Smooth muscle cell (in vitro differentiated cells): ENCODE data around the gene LIME1. TPM values are rescaled to one million over a fixed set of nuclear protein-coding genes. Genes with fewer than 3 reads are reported as not detected.

Source experiments
- DNase-seq: peaks from one replicate; lab custom pipeline; 2025; ENCODE audit not compliant: unreplicated experiment; lab: John Stamatoyannopoulos, UW
- H2AFZ ChIP-seq: fragments of 200-600 bp; sonication (generic); 2 replicates; pipeline ENCODE4 v1.6.0; 2016; ENCODE audit warnings: antibody characterized with exemption, low read depth, mild to moderate bottlenecking
- H3F3A ChIP-seq: fragments of 200-600 bp; sonication (generic); 2 replicates; pipeline ENCODE4 v1.6.0; 2017; ENCODE audit warnings: antibody characterized with exemption, low read depth
- H3K27ac ChIP-seq: fragments of 200-600 bp; sonication (generic); 2 replicates; pipeline ENCODE4 v1.5.1; 2016; ENCODE audit warnings: low read depth, mild to moderate bottlenecking
- H3K27me3 ChIP-seq: fragments of 200-600 bp; sonication (generic); 2 replicates; pipeline ENCODE4 v1.6.1; 2016; ENCODE audit warnings: low read depth, mild to moderate bottlenecking
- H3K36me3 ChIP-seq: fragments of 200-600 bp; sonication (generic); 2 replicates; pipeline ENCODE4 v1.5.1; 2016; ENCODE audit warnings: low read depth
- H3K4me1 ChIP-seq: fragments of 200-600 bp; sonication (generic); 2 replicates; pipeline ENCODE4 v1.5.1; 2016; ENCODE audit warnings: low read depth
- H3K4me2 ChIP-seq: fragments of 200-600 bp; sonication (generic); 2 replicates; pipeline ENCODE4 v1.6.0; 2016; ENCODE audit warnings: mild to moderate bottlenecking
- H3K4me3 ChIP-seq: fragments of 200-600 bp; sonication (generic); 2 replicates; pipeline ENCODE4 v1.5.1; 2016; ENCODE audit warnings: mild to moderate bottlenecking
- H3K79me2 ChIP-seq: fragments of 200-600 bp; sonication (generic); 2 replicates; pipeline ENCODE4 v1.6.0; 2016; ENCODE audit warnings: low read depth, mild to moderate bottlenecking
- H3K9ac ChIP-seq: fragments of 200-600 bp; sonication (generic); 2 replicates; pipeline ENCODE4 v1.6.0; 2016; ENCODE audit warnings: low read depth
- H3K9me3 ChIP-seq: fragments of 200-600 bp; sonication (generic); replicated peaks from 2 replicates; pipeline ENCODE4 v1.5.1; 2016; ENCODE audit warnings: low read depth
- H4K20me1 ChIP-seq: fragments of 200-600 bp; sonication (generic); 2 replicates; pipeline ENCODE4 v1.6.0; 2016; ENCODE audit warnings: low read depth
- WGBS: methylation state at CpG from one replicate; pipeline ENCODE4 v1.1.7; 2016; ENCODE audit warnings: low lambda C conversion rate; 5-methylcytosine and 5-hydroxymethylcytosine counted together
- polyA plus RNA-seq: library from polyadenylated mRNA; unstranded; fragments of >200 nt; fragmentation: Nextera tagmentation; extraction: Ambion mirVana; gene quantifications from 2 replicates; pipeline ENCODE4 v1.2.1, GENCODE V29; 2016
- total RNA-seq: library from RNA; depleted of rRNA; stranded (reverse); fragments of >200 nt; gene quantifications from 2 replicates; pipeline ENCODE4 v1.2.3, GENCODE V29; 2014
- TF ChIP-seq, protein P1 (sequence below): fragments of 200-600 bp; sonication (generic); IDR thresholded peaks from 2 replicates; pipeline ENCODE4 v1.5.1; 2017; ENCODE audit warnings: borderline replicate concordance, mild to moderate bottlenecking, antibody characterized with exemption; ENCODE audit not compliant: insufficient read depth, poor library complexity, severe bottlenecking

LIME1 gene
- total and polyA plus RNA-seq, 2 experiments from 2014 or later: 6.9 to 7.2 TPM

DNA sequence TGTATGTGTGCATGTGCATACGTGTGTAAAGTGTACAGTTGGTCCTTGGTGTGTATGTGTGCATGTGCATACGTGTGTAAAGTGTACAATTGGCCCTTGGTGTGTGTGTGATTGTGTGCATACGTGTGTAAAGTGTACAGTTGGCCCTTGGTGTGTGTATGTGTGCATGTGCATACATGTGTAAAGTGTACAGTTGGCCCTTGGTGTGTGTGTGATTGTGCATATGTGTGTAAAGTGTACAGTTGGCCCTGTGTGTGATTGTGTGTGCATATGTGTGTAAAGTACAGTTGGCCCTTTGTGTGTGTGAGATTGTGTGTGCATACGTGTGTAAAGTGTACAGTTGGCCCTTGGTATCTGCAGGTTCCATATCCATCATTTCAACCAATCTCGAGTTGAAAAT, 5.1 kb upstream of the LIME1 start:
- Histone ChIP-seq H3K79me2 (peaks cover 31% of the 10 kb centered on the region), H3K9me3 (no peaks in the 10 kb centered on the region), H3K4me1 (no peaks in the 10 kb centered on the region), H3K27ac (no peak overlapping the region), H3K4me3 (no peak overlapping the region), H3K36me3 (no peaks in the 10 kb centered on the region), H3K4me2 (no peak overlapping the region), H3F3A (no peaks in the 10 kb centered on the region), H3K9ac (no peak overlapping the region), H3K27me3 (no peaks in the 10 kb centered on the region), H2AFZ (no peak overlapping the region), H4K20me1 (peaks cover 71% of the 10 kb centered on the region)
- no peak for DNase-seq
- 97% methylated on average over 5 of the region's 5 CpGs for WGBS
- TF ChIP-seq, protein P1, sequence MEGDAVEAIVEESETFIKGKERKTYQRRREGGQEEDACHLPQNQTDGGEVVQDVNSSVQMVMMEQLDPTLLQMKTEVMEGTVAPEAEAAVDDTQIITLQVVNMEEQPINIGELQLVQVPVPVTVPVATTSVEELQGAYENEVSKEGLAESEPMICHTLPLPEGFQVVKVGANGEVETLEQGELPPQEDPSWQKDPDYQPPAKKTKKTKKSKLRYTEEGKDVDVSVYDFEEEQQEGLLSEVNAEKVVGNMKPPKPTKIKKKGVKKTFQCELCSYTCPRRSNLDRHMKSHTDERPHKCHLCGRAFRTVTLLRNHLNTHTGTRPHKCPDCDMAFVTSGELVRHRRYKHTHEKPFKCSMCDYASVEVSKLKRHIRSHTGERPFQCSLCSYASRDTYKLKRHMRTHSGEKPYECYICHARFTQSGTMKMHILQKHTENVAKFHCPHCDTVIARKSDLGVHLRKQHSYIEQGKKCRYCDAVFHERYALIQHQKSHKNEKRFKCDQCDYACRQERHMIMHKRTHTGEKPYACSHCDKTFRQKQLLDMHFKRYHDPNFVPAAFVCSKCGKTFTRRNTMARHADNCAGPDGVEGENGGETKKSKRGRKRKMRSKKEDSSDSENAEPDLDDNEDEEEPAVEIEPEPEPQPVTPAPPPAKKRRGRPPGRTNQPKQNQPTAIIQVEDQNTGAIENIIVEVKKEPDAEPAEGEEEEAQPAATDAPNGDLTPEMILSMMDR: no peak

DNA sequence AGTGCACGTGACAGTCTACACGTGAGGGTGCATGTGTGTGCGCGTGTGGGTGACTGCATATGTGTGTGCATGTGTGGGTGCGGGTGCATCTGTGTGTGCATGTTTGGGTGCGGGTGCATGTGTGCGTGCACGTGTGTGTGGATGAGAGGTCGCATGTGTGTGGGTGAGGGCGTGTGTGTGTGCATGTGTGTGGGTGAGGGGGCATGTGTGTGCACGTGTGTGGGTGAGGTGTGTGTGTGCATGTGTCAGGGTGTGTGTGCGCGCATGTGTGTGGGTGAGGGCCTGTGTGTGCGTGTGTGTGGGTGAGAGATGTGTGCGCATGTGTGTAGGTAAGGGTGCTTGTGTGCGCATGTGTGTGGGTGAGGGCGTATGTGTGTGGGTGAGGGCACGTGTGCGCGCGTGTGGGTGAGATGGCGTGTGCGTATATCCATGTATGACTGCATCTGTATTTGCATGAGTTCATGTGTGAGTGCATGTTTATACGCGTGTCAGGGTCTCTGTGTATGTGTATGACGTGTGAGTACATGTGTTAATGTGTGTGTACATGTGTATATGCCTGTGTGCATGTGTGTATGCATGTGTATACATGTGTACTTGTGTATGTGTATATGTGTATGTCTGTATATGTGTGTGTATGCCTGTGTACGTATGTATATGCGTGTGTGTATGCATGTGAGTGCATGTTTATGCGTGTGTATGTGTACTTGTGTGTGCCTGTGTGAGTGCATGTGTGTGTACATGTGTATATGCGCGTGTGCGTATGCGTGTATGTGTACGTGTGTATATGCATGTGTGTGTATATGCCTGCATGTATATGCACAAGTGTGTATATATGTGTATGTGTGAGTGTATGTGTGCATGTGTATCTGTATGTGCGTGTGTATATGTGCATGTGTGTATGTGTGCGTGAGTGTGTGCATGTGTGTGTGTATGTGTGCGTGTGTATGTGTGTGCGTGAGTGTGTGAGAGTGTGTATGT, 4.1 kb upstream of the LIME1 start:
- TF ChIP-seq, protein P1: no peak
- Histone ChIP-seq H3K9me3 (no peaks in the 10 kb centered on the region), H4K20me1 (peaks cover 80% of the 10 kb centered on the region), H3K27me3 (no peaks in the 10 kb centered on the region), H3K4me2 (no peak overlapping the region), H3K9ac (no peak overlapping the region), H3K4me1 (peaks cover 4% of the 10 kb centered on the region), H3K36me3 (no peaks in the 10 kb centered on the region), H2AFZ (no peak overlapping the region), H3F3A (no peaks in the 10 kb centered on the region), H3K27ac (no peak overlapping the region), H3K4me3 (no peak overlapping the region), H3K79me2 (peaks cover 22% of the 10 kb centered on the region)
- 89% methylated on average over 37 of the region's 38 CpGs for WGBS
- no peak for DNase-seq

DNA sequence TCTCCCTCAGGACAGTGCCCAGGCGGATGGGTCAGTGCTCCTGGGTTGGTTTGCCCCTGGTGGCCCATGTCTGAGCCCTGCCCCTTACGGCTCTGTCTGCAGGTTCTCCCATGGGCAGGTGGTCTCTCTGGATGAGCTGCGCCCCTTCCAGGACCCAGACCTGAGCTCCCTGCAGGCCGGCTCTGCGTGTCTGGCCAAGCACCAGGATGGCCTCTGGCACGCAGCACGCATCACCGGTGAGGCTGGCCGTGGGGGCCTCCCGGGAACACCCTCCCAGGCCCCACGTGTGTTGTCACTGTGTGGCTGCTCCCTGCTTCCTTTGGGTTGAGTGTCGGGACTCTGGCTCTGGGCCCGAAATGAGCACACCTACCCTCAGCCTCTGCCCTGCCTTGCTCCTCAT, 3.3 kb upstream of the LIME1 start:
- Histone ChIP-seq H3K9me3 (no peaks in the 10 kb centered on the region), H3K4me2 (no peak overlapping the region), H3K36me3 (no peaks in the 10 kb centered on the region), H3K9ac (no peak overlapping the region), H3K79me2 (peaks cover 18% of the 10 kb centered on the region), H3K4me3 (no peak overlapping the region), H3F3A (peaks cover under 1% of the 10 kb centered on the region), H2AFZ (no peak overlapping the region), H3K27me3 (no peaks in the 10 kb centered on the region), H3K27ac (no peak overlapping the region), H3K4me1 (peaks cover 11% of the 10 kb centered on the region), H4K20me1 (peaks cover 80% of the 10 kb centered on the region)
- DNase-seq: no peak
- TF ChIP-seq, protein P1: no peak
- 96% methylated on average over 13 of the region's 13 CpGs for WGBS
